Astrocyte (in vitro differentiated cells and primary cell): ENCODE results near the gene DMTF1.

ENCODE experiments used
- CTCF ChIP-seq: IDR thresholded peaks from 2 replicates; pipeline ENCODE4 v1.5.1; 2011; ENCODE audit warnings: low read depth, mild to moderate bottlenecking, inconsistent platforms, low read length, moderate library complexity; ENCODE audit not compliant: insufficient read depth
- EZH2 ChIP-seq: IDR thresholded peaks from 2 replicates; pipeline ENCODE4 v1.6.1; 2012; ENCODE audit warnings: mild to moderate bottlenecking, low read length, inconsistent platforms; ENCODE audit not compliant: insufficient read depth

- no peak for TF ChIP-seq CTCF
- TF ChIP-seq EZH2: no peak
Observed at GRCh38 chr7:87179180-87179579, 26.9 kb downstream of the DMTF1 start.
